HepG2 (cell line): ENCODE measurements around the gene NFKBIL1. TPM values are rescaled to one million over a fixed set of nuclear protein-coding genes. Genes with fewer than 3 reads are reported as not detected.

ENCODE experiments used
- AGO2 ChIP-seq: fragments of 200-400 bp; formaldehyde crosslinking; optimal IDR thresholded peaks from 2 replicates; pipeline ENCODE3; 2017; ENCODE audit warnings: mild to moderate bottlenecking, low read depth, low read length, moderate library complexity
- BRCA1 ChIP-seq: sonication (generic); formaldehyde crosslinking; IDR thresholded peaks from 2 replicates; pipeline ENCODE4 v1.4.0; 2020; ENCODE audit warnings: missing genetic modification reagents
- GPN1 ChIP-seq: sonication (generic); formaldehyde crosslinking; IDR thresholded peaks from 2 replicates; pipeline ENCODE4 v1.5.1; 2020; ENCODE audit warnings: missing genetic modification reagents, borderline replicate concordance
- RAD51 ChIP-seq: fragments of 450-650 bp; IDR thresholded peaks from 2 replicates; pipeline ENCODE4 v1.6.1; 2016; ENCODE audit warnings: borderline replicate concordance
- RBFOX2 ChIP-seq: fragments of 200-400 bp; formaldehyde crosslinking; IDR thresholded peaks from 2 replicates; pipeline ENCODE4 v1.6.1; 2017; ENCODE audit warnings: low read depth, mild to moderate bottlenecking, low read length
- SNRNP70 ChIP-seq: fragments of 200-400 bp; formaldehyde crosslinking; IDR thresholded peaks from 2 replicates; pipeline ENCODE4 v1.6.1; 2017; ENCODE audit warnings: mild to moderate bottlenecking, low read depth, low read length, moderate library complexity
- ZFP1 ChIP-seq: IDR thresholded peaks from 2 replicates; pipeline ENCODE4 v1.6.1; 2016
- ZNF180 ChIP-seq: sonication (generic); formaldehyde crosslinking; IDR thresholded peaks from 2 replicates; pipeline ENCODE4 v1.4.0; 2020; ENCODE audit warnings: low read depth, missing genetic modification reagents, borderline replicate concordance
- polyA plus RNA-seq, 8 experiments: library from polyadenylated mRNA; depleted of rRNA in 3 of 8; stranded (reverse) in 7 of 8; unstranded in 1 of 8; fragments of >200 nt; fragmentation: Illumina TruSeq in 4 of 8; extraction: Trizol in 4 of 8; gene quantifications; 2 replicates each; pipeline versions ENCODE4 v1.2.1 to v1.2.3, GENCODE V29; 2011 to 2016; ENCODE audit warnings: low read depth in 4 of 8, missing spikeins in 1 of 8, mixed read lengths in 1 of 8; ENCODE audit not compliant: insufficient read depth in 1 of 8
- total RNA-seq, 5 experiments: library from RNA; depleted of rRNA; stranded (reverse); fragments of >200 nt; fragmentation: Illumina TruSeq; extraction: Trizol; gene quantifications; 2 replicates each; pipeline ENCODE4 v1.2.3, GENCODE V29; 2016; ENCODE audit warnings: low read depth in 1 of 5
- TF ChIP-seq, protein P1 (sequence below): sonication (generic); formaldehyde crosslinking; IDR thresholded peaks from 2 replicates; pipeline ENCODE4 v1.4.0; 2020; ENCODE audit warnings: mild to moderate bottlenecking, missing genetic modification reagents, borderline replicate concordance
- TF ChIP-seq, protein P2 (sequence below): sonication (generic); formaldehyde crosslinking; IDR thresholded peaks from 2 replicates; pipeline ENCODE4 v1.4.0; 2020; ENCODE audit warnings: low read depth, missing genetic modification reagents
- TF ChIP-seq, protein P3 (sequence below): sonication (generic); formaldehyde crosslinking; IDR thresholded peaks from 2 replicates; pipeline ENCODE4 v1.4.0; 2020; ENCODE audit warnings: mild to moderate bottlenecking, missing genetic modification reagents

NFKBIL1 gene
- total and polyA plus RNA-seq, 2 of the 13 experiments (the other 11 are each of a cell fraction or from before 2014, with no cell fraction given), result 9.7 to 19.5 TPM

DNA sequence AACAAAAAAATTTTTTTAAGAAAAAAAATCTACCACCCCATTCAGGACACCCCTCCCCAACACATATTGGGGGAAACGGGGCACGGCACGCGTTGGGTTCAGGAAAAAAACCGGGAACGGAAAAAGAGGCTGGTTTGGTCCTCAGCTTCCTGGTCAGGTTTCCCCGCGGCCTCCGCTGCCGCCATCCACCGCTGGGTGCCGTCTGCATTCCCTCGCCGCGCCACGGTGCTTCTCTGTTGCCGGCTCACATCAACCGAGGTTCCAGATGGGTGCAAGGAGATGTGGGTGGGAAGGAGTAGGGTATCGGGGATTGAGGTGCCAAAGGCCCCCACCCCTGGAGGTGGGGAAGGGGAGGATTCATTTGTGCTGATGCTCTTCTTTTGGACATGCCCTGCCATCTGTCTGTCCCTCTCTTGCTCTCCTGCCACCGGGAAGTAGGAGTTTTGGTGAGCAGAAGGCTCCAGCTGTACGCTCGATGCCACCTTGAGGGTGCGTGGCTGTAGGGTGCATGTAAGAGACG is 12.8 kb upstream of the NFKBIL1 start (continued):
- TF ChIP-seq GPN1 (no peak), AGO2 (peak; percentile 91), RBFOX2 (peak; percentile 65; the same call in 1 of the 2 replicates), ZNF180 (CRISPR knock-in tag) (no peak), SNRNP70 (no peak), BRCA1 (no peak), RAD51 (no peak), ZFP1 (CRISPR knock-in tag) (no peak)
- TF ChIP-seq, protein P1, sequence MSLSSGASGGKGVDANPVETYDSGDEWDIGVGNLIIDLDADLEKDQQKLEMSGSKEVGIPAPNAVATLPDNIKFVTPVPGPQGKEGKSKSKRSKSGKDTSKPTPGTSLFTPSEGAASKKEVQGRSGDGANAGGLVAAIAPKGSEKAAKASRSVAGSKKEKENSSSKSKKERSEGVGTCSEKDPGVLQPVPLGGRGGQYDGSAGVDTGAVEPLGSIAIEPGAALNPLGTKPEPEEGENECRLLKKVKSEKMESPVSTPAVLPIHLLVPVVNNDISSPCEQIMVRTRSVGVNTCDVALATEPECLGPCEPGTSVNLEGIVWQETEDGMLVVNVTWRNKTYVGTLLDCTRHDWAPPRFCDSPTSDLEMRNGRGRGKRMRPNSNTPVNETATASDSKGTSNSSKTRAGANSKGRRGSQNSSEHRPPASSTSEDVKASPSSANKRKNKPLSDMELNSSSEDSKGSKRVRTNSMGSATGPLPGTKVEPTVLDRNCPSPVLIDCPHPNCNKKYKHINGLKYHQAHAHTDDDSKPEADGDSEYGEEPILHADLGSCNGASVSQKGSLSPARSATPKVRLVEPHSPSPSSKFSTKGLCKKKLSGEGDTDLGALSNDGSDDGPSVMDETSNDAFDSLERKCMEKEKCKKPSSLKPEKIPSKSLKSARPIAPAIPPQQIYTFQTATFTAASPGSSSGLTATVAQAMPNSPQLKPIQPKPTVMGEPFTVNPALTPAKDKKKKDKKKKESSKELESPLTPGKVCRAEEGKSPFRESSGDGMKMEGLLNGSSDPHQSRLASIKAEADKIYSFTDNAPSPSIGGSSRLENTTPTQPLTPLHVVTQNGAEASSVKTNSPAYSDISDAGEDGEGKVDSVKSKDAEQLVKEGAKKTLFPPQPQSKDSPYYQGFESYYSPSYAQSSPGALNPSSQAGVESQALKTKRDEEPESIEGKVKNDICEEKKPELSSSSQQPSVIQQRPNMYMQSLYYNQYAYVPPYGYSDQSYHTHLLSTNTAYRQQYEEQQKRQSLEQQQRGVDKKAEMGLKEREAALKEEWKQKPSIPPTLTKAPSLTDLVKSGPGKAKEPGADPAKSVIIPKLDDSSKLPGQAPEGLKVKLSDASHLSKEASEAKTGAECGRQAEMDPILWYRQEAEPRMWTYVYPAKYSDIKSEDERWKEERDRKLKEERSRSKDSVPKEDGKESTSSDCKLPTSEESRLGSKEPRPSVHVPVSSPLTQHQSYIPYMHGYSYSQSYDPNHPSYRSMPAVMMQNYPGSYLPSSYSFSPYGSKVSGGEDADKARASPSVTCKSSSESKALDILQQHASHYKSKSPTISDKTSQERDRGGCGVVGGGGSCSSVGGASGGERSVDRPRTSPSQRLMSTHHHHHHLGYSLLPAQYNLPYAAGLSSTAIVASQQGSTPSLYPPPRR (CRISPR knock-in tag), result no peak
- TF ChIP-seq, protein P2, sequence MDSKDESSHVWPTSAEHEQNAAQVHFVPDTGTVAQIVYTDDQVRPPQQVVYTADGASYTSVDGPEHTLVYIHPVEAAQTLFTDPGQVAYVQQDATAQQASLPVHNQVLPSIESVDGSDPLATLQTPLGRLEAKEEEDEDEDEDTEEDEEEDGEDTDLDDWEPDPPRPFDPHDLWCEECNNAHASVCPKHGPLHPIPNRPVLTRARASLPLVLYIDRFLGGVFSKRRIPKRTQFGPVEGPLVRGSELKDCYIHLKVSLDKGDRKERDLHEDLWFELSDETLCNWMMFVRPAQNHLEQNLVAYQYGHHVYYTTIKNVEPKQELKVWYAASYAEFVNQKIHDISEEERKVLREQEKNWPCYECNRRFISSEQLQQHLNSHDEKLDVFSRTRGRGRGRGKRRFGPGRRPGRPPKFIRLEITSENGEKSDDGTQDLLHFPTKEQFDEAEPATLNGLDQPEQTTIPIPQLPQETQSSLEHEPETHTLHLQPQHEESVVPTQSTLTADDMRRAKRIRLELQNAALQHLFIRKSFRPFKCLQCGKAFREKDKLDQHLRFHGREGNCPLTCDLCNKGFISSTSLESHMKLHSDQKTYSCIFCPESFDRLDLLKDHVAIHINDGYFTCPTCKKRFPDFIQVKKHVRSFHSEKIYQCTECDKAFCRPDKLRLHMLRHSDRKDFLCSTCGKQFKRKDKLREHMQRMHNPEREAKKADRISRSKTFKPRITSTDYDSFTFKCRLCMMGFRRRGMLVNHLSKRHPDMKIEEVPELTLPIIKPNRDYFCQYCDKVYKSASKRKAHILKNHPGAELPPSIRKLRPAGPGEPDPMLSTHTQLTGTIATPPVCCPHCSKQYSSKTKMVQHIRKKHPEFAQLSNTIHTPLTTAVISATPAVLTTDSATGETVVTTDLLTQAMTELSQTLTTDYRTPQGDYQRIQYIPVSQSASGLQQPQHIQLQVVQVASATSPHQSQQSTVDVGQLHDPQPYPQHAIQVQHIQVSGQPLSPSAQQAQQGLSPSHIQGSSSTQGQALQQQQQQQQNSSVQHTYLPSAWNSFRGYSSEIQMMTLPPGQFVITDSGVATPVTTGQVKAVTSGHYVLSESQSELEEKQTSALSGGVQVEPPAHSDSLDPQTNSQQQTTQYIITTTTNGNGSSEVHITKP (CRISPR knock-in tag), result no peak
- TF ChIP-seq, protein P3, sequence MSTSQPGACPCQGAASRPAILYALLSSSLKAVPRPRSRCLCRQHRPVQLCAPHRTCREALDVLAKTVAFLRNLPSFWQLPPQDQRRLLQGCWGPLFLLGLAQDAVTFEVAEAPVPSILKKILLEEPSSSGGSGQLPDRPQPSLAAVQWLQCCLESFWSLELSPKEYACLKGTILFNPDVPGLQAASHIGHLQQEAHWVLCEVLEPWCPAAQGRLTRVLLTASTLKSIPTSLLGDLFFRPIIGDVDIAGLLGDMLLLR (CRISPR knock-in tag), result no peak
